ENCODE results near the gene ITGA4. TPM values are rescaled to one million over a fixed set of nuclear protein-coding genes. Genes with fewer than 3 reads are reported as not detected.

Gene ITGA4
- total and polyA plus RNA-seq, 4 experiments from 2014 or later, result 219 to 297 (median 267) TPM

- H3K27ac ChIP-seq (ENCODE audit: low read depth, low read length), result no peak overlapping the region
- Mint-ChIP-seq H3K36me3 (peaks cover 75 to 83% of the 10 kb centered on the region in 2 donors), H3K4me1 (peaks cover 13 to 22% (median 16%) of the 10 kb centered on the region in 4 donors), H3K4me3 (no peak overlapping the region), H3K9me3 (peaks cover 0 to 2% (median 0%) of the 10 kb centered on the region in 8 donors), H3K27me3 (no peaks in the 10 kb centered on the region), H3K27ac (peak overlapping the region in 1 of 7 donors; percentile 17)
- no peaks in the 10 kb centered on the region for H3K27me3 ChIP-seq (ENCODE audit: insufficient read depth, low read length)
- CTCF ChIA-PET (ENCODE audit: partially characterized antibody), result interaction anchor here (1.3 to 1.5 kb wide), 3 partner anchors 10 to 29 kb away, joined by 3 read pairs; partner anchors contain the start of gene ITGA4
- H3K4me1 ChIP-seq (ENCODE audit: insufficient read depth, low read length), result peaks cover 7% of the 10 kb centered on the region
- POLR2A ChIA-PET (ENCODE audit: partially characterized antibody), result no interaction called here
- H3K4me3 ChIP-seq (ENCODE audit: low read length in 2 of 2), result no peak overlapping the region
- DNase-seq, result no peak
- H3K36me3 ChIP-seq (ENCODE audit: insufficient read depth, low read length), result peaks cover 69% of the 10 kb centered on the region
- H3K9me3 ChIP-seq (ENCODE audit: control insufficient read depth in 1 of 2, low read length in 2 of 2), result no peaks in the 10 kb centered on the region
- intact Hi-C loops (cut with micrococcal nuclease), result no loop called here
Measured at GRCh38 chr2:181485638-181485946, 28.4 kb downstream of the ITGA4 start.

- peaks cover 32 to 58% of the 10 kb centered on the region in 2 donors for H3K36me3 Mint-ChIP-seq
- H3K27me3 Mint-ChIP-seq, result no peaks in the 10 kb centered on the region
- H3K27me3 ChIP-seq (ENCODE audit: insufficient read depth, low read length), result no peaks in the 10 kb centered on the region
- H3K4me1 Mint-ChIP-seq, result peaks cover 0 to 11% (median 1%) of the 10 kb centered on the region in 4 donors
- H3K4me3 Mint-ChIP-seq, result no peak overlapping the region
- no peak overlapping the region for H3K4me3 ChIP-seq (ENCODE audit: low read length in 2 of 2)
- no peak for DNase-seq
- no peaks in the 10 kb centered on the region for H3K9me3 Mint-ChIP-seq
- intact Hi-C loops (cut with micrococcal nuclease), result no loop called here
- no peaks in the 10 kb centered on the region for H3K9me3 ChIP-seq (ENCODE audit: control insufficient read depth in 1 of 2, low read length in 2 of 2)
- ChIA-PET POLR2A (ENCODE audit: partially characterized antibody) (interaction anchor here (1.3 to 1.7 kb wide), 5 partner anchors 11 to 38 kb away, joined by 3 to 6 read pairs (median 4); no protein-coding TSS in a partner anchor), CTCF (ENCODE audit: partially characterized antibody) (interaction anchor here (1.3 kb wide), 1 partner anchor 32 kb away, joined by 3 read pairs; no protein-coding TSS in a partner anchor)
- H3K4me1 ChIP-seq (ENCODE audit: insufficient read depth, low read length), result no peaks in the 10 kb centered on the region
- peak overlapping the region in 2 of 7 donors; percentile 42 to 44 for H3K27ac Mint-ChIP-seq
- H3K27ac ChIP-seq (ENCODE audit: low read depth, low read length), result no peak overlapping the region
- peaks cover 56% of the 10 kb centered on the region for H3K36me3 ChIP-seq (ENCODE audit: insufficient read depth, low read length)
Measured at GRCh38 chr2:181499231-181499630, 42.0 kb downstream of the ITGA4 start.

GRCh38 chr2:181500201-181500600 is 43.0 kb downstream of the ITGA4 start:
- ChIA-PET CTCF (ENCODE audit: partially characterized antibody) (no interaction called here), POLR2A (ENCODE audit: partially characterized antibody) (interaction anchor here (1.5 to 1.7 kb wide), 2 partner anchors 12 to 16 kb away, joined by 4 to 5 read pairs; no protein-coding TSS in a partner anchor)
- no peaks in the 10 kb centered on the region for H3K27me3 Mint-ChIP-seq
- H3K4me3 Mint-ChIP-seq, result peak overlapping the region in 1 of 8 donors; percentile 2
- no peaks in the 10 kb centered on the region for H3K9me3 Mint-ChIP-seq
- Histone ChIP-seq H3K36me3 (ENCODE audit: insufficient read depth, low read length) (peaks cover 52% of the 10 kb centered on the region), H3K27ac (ENCODE audit: low read depth, low read length) (no peak overlapping the region), H3K9me3 (ENCODE audit: control insufficient read depth in 1 of 2, low read length in 2 of 2) (no peaks in the 10 kb centered on the region), H3K4me1 (ENCODE audit: insufficient read depth, low read length) (no peaks in the 10 kb centered on the region), H3K4me3 (ENCODE audit: low read length in 2 of 2) (no peak overlapping the region), H3K27me3 (ENCODE audit: insufficient read depth, low read length) (no peaks in the 10 kb centered on the region)
- peaks cover 0 to 15% (median 1%) of the 10 kb centered on the region in 4 donors for H3K4me1 Mint-ChIP-seq
- peaks cover 33 to 59% of the 10 kb centered on the region in 2 donors for H3K36me3 Mint-ChIP-seq
- no peak overlapping the region for H3K27ac Mint-ChIP-seq
- intact Hi-C loops (cut with micrococcal nuclease), result no loop called here
- no peak for DNase-seq

GRCh38 chr2:181515719-181516118 is 58.5 kb downstream of the ITGA4 start:
- Mint-ChIP-seq H3K27ac (peak overlapping the region in 3 of 7 donors; percentile 22 to 78 (median 22)), H3K36me3 (peaks cover 76 to 81% of the 10 kb centered on the region in 2 donors), H3K9me3 (no peaks in the 10 kb centered on the region), H3K4me3 (peak overlapping the region in 2 of 8 donors; percentile 33 to 41), H3K27me3 (no peaks in the 10 kb centered on the region), H3K4me1 (peaks cover 47 to 65% (median 55%) of the 10 kb centered on the region in 4 donors)
- Histone ChIP-seq H3K27me3 (ENCODE audit: insufficient read depth, low read length) (no peaks in the 10 kb centered on the region), H3K4me1 (ENCODE audit: insufficient read depth, low read length) (peaks cover 64% of the 10 kb centered on the region), H3K9me3 (ENCODE audit: control insufficient read depth in 1 of 2, low read length in 2 of 2) (no peaks in the 10 kb centered on the region), H3K4me3 (ENCODE audit: low read length in 2 of 2) (no peak overlapping the region), H3K27ac (ENCODE audit: low read depth, low read length) (no peak overlapping the region), H3K36me3 (ENCODE audit: insufficient read depth, low read length) (peaks cover 48% of the 10 kb centered on the region)
- intact Hi-C loops (cut with micrococcal nuclease), result no loop called here
- DNase-seq, result no peak
- ChIA-PET POLR2A (ENCODE audit: partially characterized antibody) (interaction anchor here (2.2 kb wide), 2 partner anchors 10 to 17 kb away, joined by 6 to 11 read pairs; no protein-coding TSS in a partner anchor), CTCF (ENCODE audit: partially characterized antibody) (interaction anchor here (0.9 kb wide), 2 partner anchors 11 to 411 kb away, joined by 3 read pairs; no protein-coding TSS in a partner anchor)

- Histone ChIP-seq H3K27me3 (ENCODE audit: insufficient read depth, low read length) (no peaks in the 10 kb centered on the region), H3K4me1 (ENCODE audit: insufficient read depth, low read length) (peaks cover 59% of the 10 kb centered on the region), H3K27ac (ENCODE audit: low read depth, low read length) (no peak overlapping the region), H3K4me3 (ENCODE audit: low read length in 2 of 2) (no peak overlapping the region), H3K36me3 (ENCODE audit: insufficient read depth, low read length) (peaks cover 42% of the 10 kb centered on the region), H3K9me3 (ENCODE audit: control insufficient read depth in 1 of 2, low read length in 2 of 2) (no peaks in the 10 kb centered on the region)
- no peaks in the 10 kb centered on the region for H3K9me3 Mint-ChIP-seq
- H3K36me3 Mint-ChIP-seq, result peaks cover 75 to 76% of the 10 kb centered on the region in 2 donors
- H3K4me3 Mint-ChIP-seq, result peak overlapping the region in 2 of 8 donors; percentile 14 to 52
- ChIA-PET POLR2A (ENCODE audit: partially characterized antibody) (interaction anchor here (2.2 kb wide), 1 partner anchor 18 kb away, joined by 6 read pairs; no protein-coding TSS in a partner anchor), CTCF (ENCODE audit: partially characterized antibody) (interaction anchor here (1.3 kb wide), 1 partner anchor 198 kb away, joined by 7 read pairs; no protein-coding TSS in a partner anchor)
- no peak for DNase-seq
- H3K4me1 Mint-ChIP-seq, result peaks cover 47 to 64% (median 51%) of the 10 kb centered on the region in 4 donors
- intact Hi-C loops (cut with micrococcal nuclease), result no loop called here
- H3K27me3 Mint-ChIP-seq, result no peaks in the 10 kb centered on the region
- peak overlapping the region in 5 of 7 donors; percentile 26 to 78 (median 54) for H3K27ac Mint-ChIP-seq
Measured at GRCh38 chr2:181516992-181517391, 59.8 kb downstream of the ITGA4 start.

GRCh38 chr2:181517685-181518301 is 60.6 kb downstream of the ITGA4 start:
- Mint-ChIP-seq H3K4me3 (peak overlapping the region in 4 of 8 donors; percentile 1 to 52 (median 35)), H3K27ac (peak overlapping the region; percentile 1 to 78 (median 59)), H3K36me3 (peaks cover 74 to 76% of the 10 kb centered on the region in 2 donors), H3K9me3 (no peaks in the 10 kb centered on the region), H3K4me1 (peaks cover 40 to 56% (median 47%) of the 10 kb centered on the region in 4 donors), H3K27me3 (no peaks in the 10 kb centered on the region)
- peak in 1 of 5 donors; percentile 26 for DNase-seq
- ChIA-PET POLR2A (ENCODE audit: partially characterized antibody) (interaction anchor here (0.6 to 2.2 kb wide), 4 partner anchors 13 to 88 kb away, joined by 3 to 6 read pairs (median 4); no protein-coding TSS in a partner anchor), CTCF (ENCODE audit: partially characterized antibody) (interaction anchor here (1.0 to 1.3 kb wide), 3 partner anchors 12 to 413 kb away, joined by 3 to 7 read pairs (median 7); no protein-coding TSS in a partner anchor)
- Histone ChIP-seq H3K4me1 (ENCODE audit: insufficient read depth, low read length) (peaks cover 52% of the 10 kb centered on the region), H3K4me3 (ENCODE audit: low read length in 2 of 2) (no peak overlapping the region), H3K27me3 (ENCODE audit: insufficient read depth, low read length) (no peaks in the 10 kb centered on the region), H3K27ac (ENCODE audit: low read depth, low read length) (no peak overlapping the region), H3K36me3 (ENCODE audit: insufficient read depth, low read length) (peaks cover 42% of the 10 kb centered on the region), H3K9me3 (ENCODE audit: control insufficient read depth in 1 of 2, low read length in 2 of 2) (no peaks in the 10 kb centered on the region)
- intact Hi-C loops (cut with micrococcal nuclease), result no loop called here

- Mint-ChIP-seq H3K27me3 (no peaks in the 10 kb centered on the region), H3K9me3 (no peaks in the 10 kb centered on the region), H3K4me3 (no peak overlapping the region), H3K27ac (peak overlapping the region in 4 of 7 donors; percentile 3 to 58 (median 38)), H3K4me1 (peaks cover 24 to 31% (median 27%) of the 10 kb centered on the region in 4 donors), H3K36me3 (peaks cover 67 to 68% of the 10 kb centered on the region in 2 donors)
- Histone ChIP-seq H3K4me1 (ENCODE audit: insufficient read depth, low read length) (peaks cover 30% of the 10 kb centered on the region), H3K4me3 (ENCODE audit: low read length in 2 of 2) (no peak overlapping the region), H3K9me3 (ENCODE audit: control insufficient read depth in 1 of 2, low read length in 2 of 2) (no peaks in the 10 kb centered on the region), H3K27ac (ENCODE audit: low read depth, low read length) (no peak overlapping the region), H3K27me3 (ENCODE audit: insufficient read depth, low read length) (no peaks in the 10 kb centered on the region), H3K36me3 (ENCODE audit: insufficient read depth, low read length) (peaks cover 43% of the 10 kb centered on the region)
- DNase-seq, result no peak
- intact Hi-C loops (cut with micrococcal nuclease), result no loop called here
- ChIA-PET POLR2A (ENCODE audit: partially characterized antibody) (no interaction called here), CTCF (ENCODE audit: partially characterized antibody) (no interaction called here)
Measured at GRCh38 chr2:181520253-181520652, 63.1 kb downstream of the ITGA4 start.

Data from CD4-positive, alpha-beta memory T cell (primary cell).